H1 (cell line): ENCODE results near the gene DYNLRB1. TPM values are rescaled to one million over a fixed set of nuclear protein-coding genes. Genes with fewer than 3 reads are reported as not detected.

Source experiments
- EZH2 ChIP-seq: fragments of 200-600 bp; sonication (generic); IDR thresholded peaks from 2 replicates; pipeline ENCODE4 v1.7.1; 2012; ENCODE audit warnings: low read depth, mild to moderate bottlenecking, moderate library complexity, low read length, inconsistent platforms; ENCODE audit not compliant: severe bottlenecking
- RNF2 ChIP-seq: fragments of 200-900, 300-1000 bp; sonication (generic); IDR thresholded peaks from 2 replicates; pipeline ENCODE4 v1.7.1; 2016; ENCODE audit warnings: borderline replicate concordance, low read depth, mild to moderate bottlenecking, antibody characterized with exemption, low read length; ENCODE audit not compliant: poor library complexity, severe bottlenecking; ENCODE audit errors: missing control alignments
- TAF1 ChIP-seq: IDR thresholded peaks from 2 replicates; pipeline ENCODE4 v1.6.1; 2011; ENCODE audit warnings: mild to moderate bottlenecking, low read depth, low read length
- polyA plus RNA-seq, 7 experiments: library from polyadenylated mRNA; depleted of rRNA in 3 of 7; stranded (reverse) in 5 of 7; unstranded in 2 of 7; fragments of >200 nt in 5 of 7; fragments of 200-250 nt in 2 of 7; gene quantifications; 1 replicate in 5 of 7; 2 replicates in 1 of 7; 4 replicates in 1 of 7; pipeline versions ENCODE4 v1.2.1 to v1.2.3, GENCODE V29; 2011 to 2013; ENCODE audit warnings: missing spikeins in 2 of 7, mixed read lengths in 2 of 7
- total RNA-seq: library from RNA; stranded (reverse); fragmentation: NEBNext Ultra II Directional; extraction: Animal tissue kit (Norgen Biotek cat#: 25700); gene quantifications from 2 replicates; pipeline ENCODE4 v1.2.1, GENCODE V29; 2021
- TF ChIP-seq, protein P1 (sequence below): IDR thresholded peaks from 2 replicates; pipeline ENCODE4 v1.6.1; 2012; ENCODE audit warnings: inconsistent platforms
- TF ChIP-seq, protein P2 (sequence below), 3 experiments: IDR thresholded peaks; 1 replicate in 2 of 3; 2 replicates in 1 of 3; pipeline versions ENCODE4 v1.5.1 to v1.6.1; 2011; ENCODE audit warnings: low read length in 3 of 3, mild to moderate bottlenecking in 3 of 3, inconsistent platforms in 2 of 3, low read depth in 1 of 3, moderate library complexity in 1 of 3; ENCODE audit not compliant: insufficient read depth in 1 of 3; ENCODE audit errors: control extremely low read depth in 1 of 3

Gene DYNLRB1
- total and polyA plus RNA-seq, 2 of the 8 experiments (the other 6 are each of a cell fraction or from before 2014, with no cell fraction given) = 109 to 214 TPM

DNA sequence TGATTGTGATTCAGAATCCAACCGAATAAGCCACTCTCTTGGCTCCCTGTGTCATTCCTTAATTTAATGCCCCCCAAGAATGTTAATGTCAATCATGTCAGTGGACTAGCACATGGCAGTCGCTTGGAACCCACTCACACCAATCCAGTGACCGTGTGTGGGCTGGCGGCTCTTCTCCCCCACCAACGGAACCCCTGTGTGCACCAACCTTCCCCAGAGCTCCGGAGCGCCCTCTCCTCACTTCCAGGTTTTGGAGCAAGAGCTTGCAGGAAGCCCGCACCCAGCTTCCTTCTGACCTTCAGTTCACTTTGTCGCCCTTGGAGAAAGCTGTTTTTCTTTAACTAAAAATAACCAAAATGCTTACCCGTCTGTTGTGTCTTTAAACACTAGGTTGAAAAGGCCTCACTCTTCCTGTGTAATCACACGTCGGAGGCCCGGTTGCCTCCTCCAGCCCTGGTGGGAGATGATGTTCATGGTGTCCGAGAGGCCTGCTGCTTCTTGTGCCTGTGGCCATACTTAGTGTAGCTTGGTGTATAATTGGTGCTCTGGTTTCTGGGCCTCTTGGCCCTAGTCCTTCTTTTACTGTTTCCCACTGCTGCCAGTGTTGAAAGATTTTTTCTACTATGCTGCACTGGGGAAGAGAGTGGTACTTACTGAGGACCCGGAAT is 24.5 kb downstream of the DYNLRB1 start (continued):
- TF ChIP-seq, protein P1, sequence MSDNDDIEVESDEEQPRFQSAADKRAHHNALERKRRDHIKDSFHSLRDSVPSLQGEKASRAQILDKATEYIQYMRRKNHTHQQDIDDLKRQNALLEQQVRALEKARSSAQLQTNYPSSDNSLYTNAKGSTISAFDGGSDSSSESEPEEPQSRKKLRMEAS = no peak
- TF ChIP-seq TAF1 (no peak), RNF2 (no peak), EZH2 (no peak)
- TF ChIP-seq, protein P2, sequence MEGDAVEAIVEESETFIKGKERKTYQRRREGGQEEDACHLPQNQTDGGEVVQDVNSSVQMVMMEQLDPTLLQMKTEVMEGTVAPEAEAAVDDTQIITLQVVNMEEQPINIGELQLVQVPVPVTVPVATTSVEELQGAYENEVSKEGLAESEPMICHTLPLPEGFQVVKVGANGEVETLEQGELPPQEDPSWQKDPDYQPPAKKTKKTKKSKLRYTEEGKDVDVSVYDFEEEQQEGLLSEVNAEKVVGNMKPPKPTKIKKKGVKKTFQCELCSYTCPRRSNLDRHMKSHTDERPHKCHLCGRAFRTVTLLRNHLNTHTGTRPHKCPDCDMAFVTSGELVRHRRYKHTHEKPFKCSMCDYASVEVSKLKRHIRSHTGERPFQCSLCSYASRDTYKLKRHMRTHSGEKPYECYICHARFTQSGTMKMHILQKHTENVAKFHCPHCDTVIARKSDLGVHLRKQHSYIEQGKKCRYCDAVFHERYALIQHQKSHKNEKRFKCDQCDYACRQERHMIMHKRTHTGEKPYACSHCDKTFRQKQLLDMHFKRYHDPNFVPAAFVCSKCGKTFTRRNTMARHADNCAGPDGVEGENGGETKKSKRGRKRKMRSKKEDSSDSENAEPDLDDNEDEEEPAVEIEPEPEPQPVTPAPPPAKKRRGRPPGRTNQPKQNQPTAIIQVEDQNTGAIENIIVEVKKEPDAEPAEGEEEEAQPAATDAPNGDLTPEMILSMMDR (IDR thresholded peaks at IDR 0.05; ENCODE audit: control extremely low read depth in 1 of 3, insufficient read depth in 1 of 3, low read depth in 1 of 3, low read length in 3 of 3) = no peak
